Activated CD8-positive, alpha-beta memory T cell treated with anti-CD3 and anti-CD28 coated beads, Interleukin-2, amount 50 U/mL, for 24 hours (primary cell): ENCODE measurements around the gene HAUS7.

Source experiments
- DNase-seq: peaks from one replicate; pipeline ENCODE4 v3.0.0-alpha.2; 2020; ENCODE audit errors: extremely low read depth

HAUS7 gene

DNA sequence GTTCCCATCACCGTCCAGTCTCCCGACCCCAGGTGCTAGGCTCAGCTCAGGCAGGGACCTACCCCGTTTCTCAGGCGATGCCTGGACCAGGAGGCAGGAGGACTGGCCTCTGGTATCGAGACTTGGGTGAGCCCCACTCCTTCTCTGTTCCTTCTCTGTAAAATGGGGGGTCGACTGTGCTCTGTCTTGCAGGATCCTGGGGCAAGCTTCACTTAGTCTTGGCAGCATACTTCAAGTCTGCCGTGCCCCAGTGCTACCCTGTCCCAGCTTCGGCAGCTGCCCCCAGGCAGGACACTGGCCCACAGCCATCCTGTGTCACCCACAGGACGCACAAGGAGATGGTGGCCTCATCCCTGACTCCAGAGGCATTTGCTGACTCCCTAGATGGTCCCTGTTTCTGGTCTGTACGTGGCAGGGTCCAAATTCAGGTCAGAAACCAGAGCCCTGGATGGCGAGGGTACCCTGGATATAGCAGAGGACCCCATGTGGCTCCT lies 7.0 kb upstream of the HAUS7 start:
- DNase-seq, result no peak

DNA sequence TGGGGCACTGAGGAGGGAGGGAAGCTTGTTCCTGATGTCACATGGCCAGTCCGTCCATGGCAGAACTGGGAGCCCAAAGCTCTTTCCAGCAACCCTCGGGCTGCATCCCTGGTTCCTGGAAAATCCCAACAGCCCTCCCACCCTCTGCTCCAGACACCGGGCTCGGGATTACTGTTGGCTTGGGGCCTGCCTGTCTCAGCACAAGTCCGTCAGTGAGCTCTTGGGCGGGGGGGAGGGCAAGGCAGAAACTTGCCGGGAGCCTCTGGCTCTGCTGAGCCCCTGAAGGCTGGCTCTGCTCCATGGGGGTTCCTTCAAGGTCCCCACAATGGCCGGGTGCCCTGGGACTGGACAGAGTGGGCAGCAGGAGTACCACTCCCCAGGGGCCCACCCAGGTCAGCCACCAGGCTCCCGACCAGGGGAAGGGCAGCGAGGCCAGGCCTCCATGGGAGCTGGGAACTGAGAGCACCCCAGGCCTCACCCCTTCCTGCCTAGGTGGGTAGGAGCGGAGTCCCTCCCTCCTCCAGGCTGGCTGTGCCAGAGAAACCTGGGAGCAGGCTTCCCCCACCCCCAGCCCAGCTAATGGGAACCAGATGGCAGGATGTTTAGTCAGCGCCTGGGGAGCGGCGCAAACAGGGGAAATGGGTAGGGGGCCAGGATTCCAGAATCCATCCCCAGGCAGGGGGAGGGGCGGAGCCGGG lies 6.4 kb upstream of the HAUS7 start:
- no peak for DNase-seq

DNA sequence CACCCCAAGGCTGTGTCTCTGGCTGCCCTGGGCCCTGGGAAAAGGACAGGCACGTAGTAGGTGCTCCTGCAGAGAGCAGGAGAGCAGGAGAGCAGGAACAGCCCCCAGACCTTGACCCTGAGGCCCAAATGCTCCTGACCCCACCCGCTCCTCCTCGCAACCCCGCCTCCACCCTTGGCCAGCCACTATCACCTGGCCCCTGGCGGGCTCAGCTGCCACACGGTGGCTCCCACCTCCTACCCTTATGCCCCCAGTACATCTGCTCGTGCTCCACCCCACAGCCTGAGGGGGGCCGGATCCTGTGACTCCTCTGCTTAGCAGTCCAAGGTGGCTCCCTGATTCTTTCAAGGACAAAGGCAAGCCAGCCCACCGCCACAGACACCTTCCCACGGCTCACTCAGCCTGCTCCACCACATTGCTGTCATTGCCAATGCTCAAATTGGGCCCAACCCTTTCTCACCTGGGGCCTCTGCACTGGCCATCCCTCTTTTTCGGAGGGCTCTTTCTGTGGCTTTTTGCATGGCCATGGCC lies 5.4 kb upstream of the HAUS7 start:
- no peak for DNase-seq

DNA sequence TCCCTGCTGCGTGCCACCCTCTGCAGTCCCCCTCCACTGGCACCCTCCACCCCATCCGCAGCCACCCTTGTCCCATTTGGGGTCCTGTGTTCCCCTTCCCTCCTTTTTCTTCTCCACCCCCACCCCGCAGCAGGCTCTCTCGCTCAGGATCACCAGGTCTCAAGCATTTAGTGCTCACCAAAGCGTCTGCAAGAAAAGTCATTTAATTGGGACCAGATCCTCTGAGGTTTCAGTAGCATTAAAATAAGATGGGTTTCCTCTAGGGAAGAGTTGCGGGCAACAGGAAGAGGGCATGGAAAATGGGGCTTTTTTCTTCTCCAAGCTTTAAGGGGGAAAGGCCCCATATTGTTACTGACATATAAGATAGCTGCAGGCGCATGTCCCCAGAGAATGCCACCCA lies 4.9 kb upstream of the HAUS7 start:
- DNase-seq, result no peak

DNA sequence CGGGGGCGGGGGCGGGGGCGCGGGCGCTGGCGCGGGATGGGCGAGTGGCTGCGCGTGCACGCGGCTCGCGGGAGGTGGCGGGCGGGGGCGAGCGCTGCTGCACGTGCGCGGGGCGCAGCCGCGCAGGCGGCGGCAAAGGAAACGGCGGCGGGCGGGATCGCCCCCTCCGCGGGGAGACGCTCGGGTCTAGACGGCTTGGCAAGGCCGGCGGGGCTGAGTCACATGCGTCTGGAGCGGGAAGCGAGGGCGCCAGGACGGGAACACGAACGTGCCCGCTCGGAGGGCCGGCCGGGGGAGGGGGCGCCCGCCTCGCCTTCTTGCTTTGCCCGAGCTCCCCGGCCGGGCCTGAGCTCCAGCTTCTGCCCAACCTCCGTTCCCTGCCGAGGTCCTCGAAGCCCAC lies 4.3 kb upstream of the HAUS7 start:
- no peak for DNase-seq

DNA sequence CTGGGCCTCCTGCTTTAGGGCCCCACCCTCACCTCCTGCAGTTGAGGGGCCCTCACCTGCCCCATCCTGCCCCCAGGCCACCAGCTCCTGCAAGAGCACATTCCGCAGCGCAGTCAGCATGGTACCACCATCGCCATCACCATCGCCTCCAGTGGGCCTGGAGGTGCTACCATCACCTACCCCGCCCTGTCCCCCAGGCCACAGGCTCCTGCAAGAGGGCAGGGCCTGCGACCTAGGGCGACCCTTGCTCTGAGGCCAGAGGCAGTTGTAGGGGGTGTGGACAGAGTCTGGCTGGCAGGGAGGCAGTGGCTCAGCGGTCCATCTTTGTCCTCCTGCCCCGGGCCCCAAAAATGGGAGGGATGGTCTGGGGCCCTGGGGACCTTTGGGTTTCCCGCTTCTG lies 3.9 kb upstream of the HAUS7 start:
- no peak for DNase-seq

DNA sequence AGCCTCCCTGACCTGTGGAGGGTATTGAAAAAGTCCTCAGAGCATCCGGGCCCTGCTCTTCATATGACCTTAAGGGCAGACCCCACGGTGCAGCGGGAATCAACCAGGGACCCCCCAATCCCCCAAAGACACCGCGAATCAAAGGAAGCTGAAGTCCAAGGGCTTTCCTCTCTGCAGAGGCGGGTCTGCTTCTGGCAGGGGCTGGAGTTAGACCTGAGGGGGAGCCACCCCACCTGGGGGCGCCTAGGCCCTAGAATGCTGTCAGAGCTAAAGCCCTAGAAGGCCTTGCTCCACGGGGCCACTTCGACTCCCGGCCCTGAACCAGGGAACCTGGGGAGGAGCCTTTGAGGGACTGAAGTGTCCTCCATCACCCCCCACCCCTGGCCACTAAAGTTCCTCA lies 2.8 kb upstream of the HAUS7 start:
- no peak for DNase-seq

DNA sequence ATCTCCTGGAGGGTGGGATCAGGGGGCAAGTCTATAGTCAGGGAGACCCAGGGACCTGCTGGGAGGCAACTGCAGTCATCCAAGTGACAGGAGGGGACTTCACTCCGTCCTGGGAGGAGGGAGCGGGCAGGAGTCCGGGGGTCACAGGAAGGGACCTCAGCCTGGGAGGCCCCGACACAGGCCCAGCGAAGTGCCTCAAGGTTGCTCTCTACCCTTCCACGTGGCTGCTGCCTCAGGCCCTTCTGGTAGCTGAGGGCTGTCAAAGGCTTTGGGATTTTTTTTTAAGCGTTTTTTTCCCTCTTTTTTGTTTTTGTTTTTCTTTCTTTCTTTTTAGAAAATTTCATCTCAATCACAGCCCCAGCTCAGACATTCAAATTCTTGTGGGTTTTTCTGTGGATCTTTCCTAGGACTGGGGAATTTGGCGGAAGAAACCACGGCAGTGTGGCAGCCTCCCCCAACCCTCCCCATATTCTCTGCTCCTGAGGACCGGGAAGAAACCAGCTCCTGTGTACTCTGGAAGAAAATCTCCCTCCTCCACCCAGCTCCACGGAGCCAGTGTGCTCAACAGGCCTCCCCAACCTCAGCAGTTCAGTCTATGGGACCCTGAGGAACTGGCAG lies 1.4 kb upstream of the HAUS7 start:
- DNase-seq, result no peak

DNA sequence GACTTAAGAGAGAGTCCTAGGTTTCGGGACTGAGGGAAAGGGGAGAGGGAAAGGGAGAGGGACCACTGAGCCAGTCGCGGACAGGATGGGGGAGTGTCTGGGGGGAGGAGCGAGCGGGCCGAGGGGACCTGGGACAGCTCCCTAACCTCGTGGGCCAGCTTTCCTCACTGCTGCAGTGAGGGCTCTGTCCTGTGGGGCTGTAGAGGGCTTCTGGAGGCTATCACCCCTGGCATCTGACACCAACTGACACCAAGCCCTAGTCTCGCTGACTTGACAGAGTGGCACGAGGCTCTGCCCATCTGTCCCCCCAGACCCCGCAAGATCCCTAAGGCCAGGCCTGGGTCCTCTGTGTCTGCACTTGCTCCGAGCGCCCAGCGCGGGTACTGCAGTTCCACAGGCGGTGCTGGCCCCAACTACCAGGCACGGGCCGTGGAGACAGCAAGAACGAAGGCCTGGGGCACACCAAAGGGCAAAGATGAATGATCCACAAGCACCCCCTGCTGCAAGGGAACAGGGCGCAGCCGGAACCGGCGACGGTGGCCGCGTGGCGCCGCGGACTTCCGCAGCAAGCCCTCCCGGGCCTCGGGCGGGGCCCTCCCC lies 465 bp downstream of the HAUS7 start:
- no peak for DNase-seq

DNA sequence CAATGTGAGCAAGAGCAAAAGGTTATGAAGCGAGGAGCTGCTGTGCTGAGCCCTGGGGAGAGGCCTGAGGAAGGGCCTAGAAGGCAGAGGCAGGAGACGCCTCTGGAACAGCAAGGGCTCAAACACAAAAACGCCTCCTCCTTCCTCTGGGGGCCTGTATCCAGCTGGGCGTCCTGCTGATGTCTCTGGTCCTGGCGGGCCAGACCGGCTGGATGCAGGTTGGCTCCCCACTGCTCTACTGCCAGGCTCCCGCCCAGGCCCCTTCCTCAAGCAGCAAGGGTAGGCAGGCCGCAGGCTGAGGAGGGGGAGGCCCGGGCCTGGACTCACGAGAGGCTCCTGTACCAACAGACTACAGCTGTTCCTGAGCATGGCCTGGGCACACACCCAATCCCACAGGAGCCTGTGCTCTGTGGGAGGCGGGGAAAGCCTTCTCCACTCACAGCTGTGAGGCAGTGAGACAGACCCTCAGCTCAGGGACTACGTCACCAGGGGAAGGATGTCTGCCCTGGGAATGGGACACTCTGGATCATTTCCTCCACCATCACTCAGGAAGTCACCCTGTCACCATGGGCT lies 2.3 kb downstream of the HAUS7 start:
- DNase-seq, result no peak

DNA sequence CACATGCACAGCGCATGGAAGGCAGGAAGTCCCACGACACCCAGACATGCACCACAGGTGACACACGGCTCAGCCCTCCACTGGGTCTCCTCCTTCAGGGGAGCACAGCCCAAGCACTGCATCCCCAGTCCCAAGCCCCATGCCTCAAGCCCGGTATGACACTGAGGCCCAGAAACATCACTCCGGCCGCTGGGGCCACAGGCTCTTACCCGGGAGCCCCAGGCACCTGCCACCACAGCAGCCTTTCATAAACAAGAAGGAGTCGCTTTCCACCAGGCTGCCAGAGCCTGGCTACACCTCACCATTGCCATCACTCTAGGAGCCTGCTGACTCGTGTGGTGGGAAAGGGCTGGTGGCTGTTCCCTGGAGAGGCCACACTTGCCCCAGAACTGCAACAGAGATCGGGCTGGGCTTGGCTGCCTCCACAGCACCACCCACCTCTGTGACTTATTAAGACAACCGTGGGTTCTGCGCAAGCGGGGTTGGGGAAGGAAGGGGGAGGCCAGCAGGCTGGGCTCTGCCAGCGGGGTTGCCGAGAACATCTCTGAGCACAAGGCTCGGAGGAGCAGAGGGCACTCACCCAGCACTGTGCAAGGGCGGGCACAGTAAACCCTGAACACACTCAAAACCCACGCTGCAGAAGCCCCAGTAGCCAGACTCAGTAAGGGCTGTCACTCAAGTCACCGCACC lies 4.5 kb downstream of the HAUS7 start:
- no peak for DNase-seq

DNA sequence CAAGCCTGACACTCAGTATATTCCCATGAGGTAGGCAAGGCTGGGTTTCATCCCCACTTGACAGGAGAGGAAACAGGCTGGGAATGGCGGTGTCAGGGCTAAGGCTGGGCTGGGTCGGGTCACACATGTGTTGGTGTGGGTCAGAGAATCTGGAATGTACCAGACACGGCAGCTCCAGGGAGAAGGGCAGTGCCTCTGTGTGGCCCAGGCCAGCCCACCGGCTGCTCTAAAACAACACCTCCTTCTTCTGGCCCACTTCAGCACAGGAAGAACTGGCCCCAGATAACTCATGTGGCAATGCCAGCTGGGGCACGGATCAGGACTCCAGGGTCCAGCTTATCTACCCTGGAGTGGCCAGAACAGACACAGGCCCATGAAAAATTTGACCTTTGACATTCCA lies 6.3 kb downstream of the HAUS7 start:
- no peak for DNase-seq

DNA sequence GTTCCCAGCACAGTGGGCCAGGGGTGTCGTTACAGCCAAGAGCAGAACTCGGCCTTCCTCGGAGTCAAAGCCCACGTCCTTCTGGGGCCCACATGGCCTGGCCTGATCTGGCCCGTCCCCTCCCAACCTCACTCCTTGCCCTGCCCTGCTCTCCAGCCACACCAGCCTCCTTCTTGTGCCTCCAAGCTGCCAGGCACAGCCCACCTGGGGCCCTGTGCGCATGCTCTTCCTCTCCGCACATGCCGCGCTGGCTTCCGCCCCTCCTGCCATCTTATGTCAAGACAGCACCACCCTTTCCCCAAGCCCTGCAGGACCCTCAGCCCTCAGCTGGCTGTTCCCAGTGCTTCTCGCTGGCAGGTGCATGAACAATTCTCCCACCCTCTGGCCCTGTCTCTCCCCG lies 6.8 kb downstream of the HAUS7 start:
- no peak for DNase-seq

DNA sequence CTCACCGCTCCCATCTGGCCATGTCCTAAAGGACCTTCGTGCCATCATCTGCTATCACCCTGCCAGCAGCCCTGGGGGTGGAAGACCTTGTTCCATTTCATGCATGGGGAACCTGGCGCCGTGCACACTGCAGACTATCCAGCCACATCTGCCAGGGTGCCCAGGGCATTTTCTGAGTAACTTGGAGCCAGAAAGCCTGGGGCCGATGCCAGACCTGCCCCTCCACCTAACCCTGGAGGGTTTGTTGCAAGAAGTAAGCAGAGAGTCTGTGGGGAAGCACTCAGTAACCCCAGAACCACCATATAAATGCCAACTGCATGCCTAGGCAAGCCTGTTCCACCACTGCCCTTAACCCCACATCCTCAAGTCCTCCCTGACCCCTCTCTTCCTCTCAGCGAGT lies 7.3 kb downstream of the HAUS7 start:
- DNase-seq, result no peak

DNA sequence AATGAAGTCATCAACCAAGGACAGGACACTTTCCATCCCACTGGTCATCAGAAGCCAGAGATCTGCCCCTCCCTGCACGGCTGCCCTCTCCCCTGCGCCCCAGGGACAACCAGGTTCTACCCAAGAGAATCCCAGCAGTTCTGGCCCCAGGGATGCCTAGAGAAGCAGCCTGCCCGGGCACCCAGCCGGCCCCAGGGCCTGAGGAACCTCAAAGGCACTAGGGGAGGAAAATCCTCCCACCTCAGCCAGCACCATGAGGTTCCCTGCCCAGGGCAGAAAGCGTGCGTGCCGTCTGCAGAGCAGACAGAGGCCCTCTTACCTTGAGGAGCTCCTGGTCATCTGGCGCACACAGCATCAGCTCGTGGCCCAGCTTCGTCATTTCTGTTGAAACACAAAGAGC lies 8.1 kb downstream of the HAUS7 start:
- no peak for DNase-seq

DNA sequence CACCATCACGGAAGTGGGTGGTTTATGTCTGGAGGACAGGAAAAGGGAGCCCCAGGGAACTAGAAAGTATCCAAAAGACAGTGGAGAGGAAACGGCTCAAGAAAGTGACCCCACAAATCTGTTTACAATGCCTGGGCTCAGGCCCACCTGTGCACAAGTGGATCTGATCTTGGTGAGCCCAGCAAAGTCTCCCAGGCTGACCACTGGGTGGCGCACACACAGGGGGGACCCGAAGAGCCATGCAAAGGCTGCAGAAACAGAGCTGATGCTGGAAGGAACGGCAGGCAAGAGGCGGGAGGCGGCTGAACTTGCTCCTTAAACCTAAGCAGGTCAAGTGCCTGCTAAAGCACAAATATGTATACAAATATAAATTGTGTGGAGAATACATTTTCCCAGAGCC lies 9.6 kb downstream of the HAUS7 start:
- no peak for DNase-seq

DNA sequence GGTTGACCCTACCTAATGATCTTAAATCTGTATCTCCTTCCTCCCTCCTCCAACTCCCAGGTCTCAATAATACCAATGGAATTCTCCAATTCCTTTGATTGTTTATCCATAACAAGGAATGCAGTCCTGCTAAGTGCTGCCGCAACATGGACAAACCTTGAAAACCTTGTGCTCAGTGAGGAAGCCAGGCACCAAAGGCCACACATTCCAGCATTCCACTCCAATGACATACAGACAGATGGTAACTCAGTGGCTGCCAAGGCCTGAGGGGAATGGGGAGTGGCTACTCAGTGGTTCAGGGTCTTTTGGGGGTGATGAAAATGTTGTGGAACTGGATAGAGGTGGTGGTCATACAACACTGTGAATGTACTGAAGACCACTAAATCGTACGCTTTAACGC lies 10.4 kb downstream of the HAUS7 start:
- DNase-seq, result no peak

DNA sequence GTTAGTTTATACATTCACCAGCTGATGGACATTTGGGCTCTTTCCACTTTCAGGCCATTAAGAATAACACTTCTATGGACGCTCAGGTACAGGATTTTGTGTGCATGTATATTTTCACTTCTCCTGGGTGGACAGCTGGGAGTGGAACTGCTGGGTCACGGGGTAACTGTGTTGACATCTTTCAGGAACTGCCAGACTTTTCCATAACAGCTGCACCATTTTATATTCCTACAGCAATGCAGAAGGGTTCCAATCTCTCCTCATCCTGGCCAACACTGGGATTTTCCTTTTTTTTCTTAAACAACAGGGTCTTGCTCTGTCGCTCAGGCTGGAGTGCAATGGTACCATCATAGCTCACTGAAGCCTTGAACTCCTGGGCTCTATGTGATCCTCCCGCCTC lies 11.9 kb downstream of the HAUS7 start:
- DNase-seq, result no peak

DNA sequence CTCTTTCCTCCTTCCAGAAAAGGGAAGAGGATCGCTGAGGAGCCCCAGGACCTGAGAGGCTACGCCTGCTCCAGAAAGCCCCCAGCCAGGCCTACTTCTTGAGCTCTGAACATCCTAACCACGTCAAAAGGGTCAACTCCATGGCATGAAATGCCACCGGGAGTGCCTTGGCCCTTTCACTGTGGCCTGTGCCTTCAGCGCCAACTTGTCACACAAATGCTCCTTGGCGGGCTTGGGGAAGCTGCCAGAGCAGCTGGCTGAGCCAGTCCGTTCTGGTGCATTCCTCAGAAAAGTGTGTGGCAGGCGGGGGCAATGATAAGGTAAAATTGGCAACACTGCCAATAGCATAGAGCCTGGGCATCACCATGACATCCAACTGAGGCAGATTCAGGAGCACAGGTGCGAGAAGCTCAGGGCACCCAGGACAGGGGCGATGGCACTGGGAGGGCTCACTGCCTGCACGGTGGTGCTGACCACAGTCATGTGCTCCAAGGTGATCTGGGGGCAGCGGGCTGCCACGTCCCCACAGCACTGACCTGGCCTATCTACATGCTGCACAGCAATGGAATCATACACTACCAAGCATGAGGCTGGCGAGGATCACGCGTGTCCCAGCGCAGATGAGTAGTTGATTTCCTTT lies 12.4 kb downstream of the HAUS7 start:
- DNase-seq, result no peak

DNA sequence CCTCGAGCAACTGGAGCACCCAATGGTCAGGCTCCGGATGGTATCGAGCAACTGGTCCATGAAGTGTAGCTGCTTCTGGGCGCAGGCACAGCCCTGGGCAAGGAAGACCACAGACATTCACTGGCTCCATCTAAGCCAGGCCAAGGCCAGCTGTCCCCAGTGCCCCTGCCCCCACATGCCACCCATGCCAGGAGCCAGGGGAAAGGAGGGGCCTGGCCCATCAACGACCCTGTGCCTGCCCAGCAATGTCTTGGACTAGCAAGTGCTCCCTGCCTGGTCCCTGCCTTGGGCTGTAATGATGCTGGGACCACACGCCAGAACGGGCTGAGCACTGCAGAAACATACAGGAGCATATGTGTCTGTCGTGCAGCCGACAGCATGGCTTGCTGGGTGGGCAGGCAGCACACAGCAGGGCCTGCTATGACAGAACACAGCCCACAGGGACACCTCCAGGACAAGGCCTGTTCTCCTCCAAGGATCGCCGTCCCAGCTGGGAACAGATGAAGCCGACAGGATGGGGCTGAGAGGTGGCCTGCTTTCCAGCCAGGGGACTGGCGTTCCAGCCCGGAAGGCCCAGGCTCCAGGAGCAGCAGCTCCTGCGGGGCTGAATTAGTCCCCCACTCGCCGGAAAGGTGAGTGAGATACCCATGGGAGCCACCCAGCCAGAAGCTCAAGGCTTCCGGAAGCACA lies 13.1 kb downstream of the HAUS7 start:
- no peak for DNase-seq

DNA sequence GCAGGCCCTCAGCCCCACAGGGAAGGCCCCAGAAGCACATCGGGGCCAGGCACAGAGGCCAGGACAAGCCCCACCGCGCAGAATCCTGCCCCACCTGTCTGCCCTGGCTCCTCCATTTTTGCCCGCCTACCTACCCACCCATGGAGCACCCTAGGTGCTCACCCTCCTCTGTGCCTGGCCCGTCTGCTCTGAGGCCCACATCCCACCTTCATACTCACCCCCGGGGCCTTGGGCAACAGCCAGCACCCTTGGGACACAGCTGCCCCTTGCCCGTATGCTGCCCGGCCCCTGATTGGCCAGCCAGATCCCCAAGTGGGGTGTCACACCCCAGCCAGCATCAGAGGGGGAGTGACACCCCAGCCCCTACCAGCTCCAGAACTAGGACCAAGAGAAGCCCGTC lies 13.7 kb downstream of the HAUS7 start:
- DNase-seq, result no peak
